GM19193 (cell line): ENCODE measurements around the gene TRABD.
A peak's percentile ranks its signal among the peaks of the same experiment; 100 is the strongest.

Experiments used
- POLR2A ChIP-seq: IDR thresholded peaks from 4 replicates; pipeline ENCODE4 v1.6.1; 2011; ENCODE audit not compliant: insufficient read depth, insufficient read length; ENCODE audit errors: extremely low read depth

TRABD gene

DNA sequence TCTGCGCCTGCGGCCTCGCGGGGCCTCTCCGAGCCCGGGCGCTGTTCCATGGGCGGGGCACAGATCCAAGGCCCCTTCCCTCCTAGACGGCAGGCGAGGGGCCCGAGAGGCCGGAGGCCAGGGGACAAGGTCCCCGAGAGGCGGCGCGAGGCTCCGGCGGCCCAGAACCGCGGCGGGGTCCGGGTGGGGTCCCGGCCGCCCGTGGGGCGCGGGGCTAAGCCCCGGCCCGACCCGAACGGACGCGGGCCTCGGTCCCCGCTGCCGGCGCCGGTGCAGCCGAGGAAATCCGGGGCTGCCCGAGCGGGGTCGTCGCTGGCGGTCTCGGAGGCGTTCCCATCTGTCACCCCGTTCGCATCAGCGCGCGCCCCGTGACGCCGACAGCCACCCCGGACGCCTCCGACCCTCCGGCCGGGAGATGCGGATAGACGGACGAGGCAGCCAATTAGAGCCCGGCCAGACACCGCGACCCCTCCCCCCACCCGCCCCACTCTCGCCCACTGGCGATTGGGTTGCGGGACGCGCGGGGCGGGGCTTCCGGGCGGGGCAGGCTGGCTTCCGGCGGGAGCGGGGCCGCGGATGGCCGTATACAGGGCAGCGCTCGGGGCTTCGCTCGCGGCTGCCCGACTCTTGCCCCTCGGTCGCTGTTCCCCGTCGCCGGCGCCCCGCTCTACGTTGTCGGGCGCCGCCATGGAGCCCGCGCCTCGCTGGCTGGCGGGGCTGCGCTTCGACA is 14.9 kb downstream of the TRABD start, which contains the start of gene SELENOO:
SELENOO (plus strand) TSS at position 551 of the 730 bp plus-strand sequence; CDS start at position 577, 26 bp downstream.
- TF ChIP-seq POLR2A, result peak; percentile 76

DNA sequence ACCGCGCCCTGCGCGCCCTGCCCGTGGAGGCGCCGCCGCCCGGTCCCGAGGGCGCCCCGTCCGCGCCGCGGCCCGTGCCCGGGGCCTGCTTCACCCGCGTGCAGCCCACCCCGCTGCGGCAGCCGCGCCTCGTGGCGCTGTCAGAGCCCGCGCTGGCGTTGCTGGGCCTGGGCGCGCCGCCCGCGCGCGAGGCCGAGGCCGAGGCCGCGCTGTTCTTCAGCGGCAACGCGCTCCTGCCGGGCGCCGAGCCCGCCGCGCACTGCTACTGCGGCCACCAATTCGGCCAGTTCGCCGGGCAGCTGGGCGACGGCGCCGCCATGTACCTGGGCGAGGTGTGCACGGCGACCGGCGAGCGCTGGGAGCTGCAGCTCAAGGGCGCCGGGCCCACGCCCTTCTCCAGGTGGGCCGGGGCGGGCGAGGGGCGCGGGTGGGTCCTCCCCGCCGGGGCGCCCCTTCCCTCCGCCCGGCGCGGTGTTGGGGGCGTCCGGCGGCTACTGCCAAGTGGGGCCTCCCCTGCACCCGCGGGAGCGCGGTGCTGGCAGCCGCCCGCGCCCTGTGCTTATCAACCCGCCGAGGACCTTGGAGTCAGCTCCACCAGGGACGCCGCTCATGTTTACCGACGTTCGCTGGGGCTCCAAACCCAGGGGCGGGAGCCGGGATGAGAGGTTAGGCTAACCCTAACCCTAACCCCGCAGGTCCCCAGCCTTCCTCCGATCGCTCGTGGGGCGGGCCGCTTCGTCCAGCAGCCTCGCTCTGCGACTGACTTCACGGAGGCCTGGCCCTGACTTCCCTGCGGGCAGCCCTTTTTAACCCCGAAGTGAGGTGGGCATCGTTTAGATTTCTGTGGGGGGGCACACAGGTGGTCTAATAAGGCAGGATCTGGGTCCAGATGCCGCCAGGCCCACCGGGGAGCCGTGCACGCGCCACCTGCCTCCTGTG is 15.7 kb downstream of the TRABD start:
- no peak for TF ChIP-seq POLR2A

DNA sequence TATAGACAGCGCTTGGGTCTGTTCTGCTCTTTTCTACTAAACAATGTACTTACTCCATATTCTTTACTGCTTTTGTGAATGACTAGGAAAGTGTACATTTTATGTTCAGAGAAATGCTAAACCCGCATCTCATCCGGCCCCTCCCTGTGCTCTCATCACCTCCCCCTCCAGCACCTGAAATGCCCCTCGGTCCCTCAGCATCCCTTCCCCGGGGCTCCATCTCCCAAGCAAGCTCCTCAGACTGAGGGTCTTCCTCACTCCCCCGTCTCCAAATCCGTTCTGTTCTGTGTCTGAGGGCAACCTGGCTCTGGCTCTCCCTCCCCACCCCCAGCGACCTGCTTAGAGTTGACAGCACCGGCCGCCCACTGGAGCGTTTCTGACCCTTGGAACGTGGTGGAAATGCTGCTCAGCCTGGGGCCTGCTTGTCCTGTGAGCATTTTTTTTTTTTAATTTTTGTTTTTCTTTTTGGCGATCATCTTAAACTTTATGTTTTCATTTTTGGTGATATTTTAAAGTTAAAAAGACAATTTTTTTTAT is 16.5 kb downstream of the TRABD start:
- TF ChIP-seq POLR2A, result no peak

DNA sequence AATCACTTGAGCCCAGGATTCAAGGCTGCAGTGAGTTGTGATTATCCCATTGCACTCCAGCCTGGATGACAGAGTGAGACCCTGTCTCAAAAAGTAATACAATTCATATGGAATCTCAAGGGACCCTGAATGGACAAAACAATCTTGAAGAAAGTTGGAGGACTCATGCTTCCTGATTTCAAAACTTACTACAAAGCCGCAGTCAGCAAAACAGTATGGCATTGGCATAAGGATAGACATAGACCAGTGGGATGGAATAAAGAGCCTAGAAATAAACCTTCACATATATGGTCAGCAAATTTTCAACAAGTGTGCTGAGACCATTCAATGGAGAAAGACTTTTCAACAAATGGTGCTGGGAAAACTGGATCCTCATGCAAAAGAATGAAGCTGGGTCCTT is 17.6 kb downstream of the TRABD start:
- TF ChIP-seq POLR2A, result no peak

DNA sequence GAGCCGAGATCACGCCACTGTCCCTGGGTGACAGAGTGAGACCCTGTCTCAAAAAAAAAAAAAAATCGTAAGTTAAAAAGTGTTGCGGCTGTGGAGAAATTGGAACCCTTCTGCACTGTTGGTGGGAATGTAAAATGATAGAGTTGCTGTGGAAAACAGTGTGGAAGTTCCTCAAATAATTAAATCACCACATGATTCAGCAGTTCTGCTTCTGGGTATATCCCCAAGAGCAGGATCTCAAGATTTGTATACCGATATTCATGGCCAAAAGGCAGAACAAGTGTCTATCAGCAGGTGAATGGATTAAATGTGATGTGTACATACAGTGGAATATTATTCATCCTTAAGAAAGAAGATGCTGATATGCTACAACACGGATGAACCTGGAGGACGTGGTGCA is 18.9 kb downstream of the TRABD start:
- no peak for TF ChIP-seq POLR2A

DNA sequence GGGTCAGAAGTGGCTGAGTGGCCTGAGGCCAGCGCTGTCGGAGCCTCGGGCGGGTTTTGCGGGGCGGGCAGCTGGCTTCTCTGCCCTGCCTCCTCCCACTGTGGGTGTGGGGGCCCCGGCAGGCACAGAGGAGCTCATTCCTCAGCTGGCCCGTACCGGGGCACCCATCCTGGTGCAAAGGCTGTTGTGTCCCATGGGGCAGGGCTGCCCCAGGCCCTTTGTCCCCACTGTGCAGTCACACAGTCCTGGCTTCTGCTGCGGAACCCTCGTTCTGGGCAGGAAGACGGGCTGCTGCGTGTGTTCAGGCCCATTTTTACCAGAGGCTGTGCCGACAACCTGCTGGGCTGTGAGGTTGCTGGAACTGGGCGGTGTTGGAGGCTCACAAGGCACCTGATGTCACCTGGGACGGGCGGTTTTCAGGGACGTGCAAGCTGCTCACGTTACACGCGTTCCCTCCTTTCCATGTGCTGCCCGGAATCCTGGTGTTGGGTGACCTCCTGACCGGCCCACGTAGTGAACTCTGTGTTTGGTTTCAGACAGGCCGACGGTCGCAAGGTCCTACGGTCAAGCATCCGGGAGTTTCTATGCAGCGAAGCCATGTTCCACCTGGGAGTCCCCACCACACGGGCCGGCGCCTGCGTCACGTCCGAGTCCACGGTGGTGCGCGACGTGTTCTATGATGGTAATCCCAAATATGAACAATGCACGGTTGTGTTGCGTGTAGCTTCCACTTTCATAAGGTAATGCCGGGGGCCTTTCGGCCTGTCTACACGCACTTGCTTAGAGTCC is 20.3 kb downstream of the TRABD start:
- TF ChIP-seq POLR2A, result no peak

DNA sequence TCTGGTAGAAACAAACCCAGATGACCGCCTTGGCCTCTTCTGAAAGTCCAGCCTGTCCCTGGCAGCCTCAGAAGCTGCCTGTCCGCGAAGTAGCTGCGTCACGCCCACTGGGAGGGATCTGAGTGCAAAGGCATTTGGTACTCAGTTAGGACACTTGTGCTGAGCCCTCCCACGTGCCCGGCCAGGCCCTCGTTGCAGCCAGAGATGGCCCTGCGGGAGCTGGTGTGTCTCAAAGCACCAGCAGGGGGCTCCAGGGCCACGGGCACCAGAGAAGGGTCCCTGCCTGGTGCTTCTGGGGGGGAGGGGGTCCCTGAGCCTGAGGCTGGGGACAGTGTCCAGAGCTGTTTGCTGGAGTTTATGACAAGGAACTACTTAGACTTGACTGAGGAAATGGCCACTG is 20.9 kb downstream of the TRABD start:
- TF ChIP-seq POLR2A, result no peak

DNA sequence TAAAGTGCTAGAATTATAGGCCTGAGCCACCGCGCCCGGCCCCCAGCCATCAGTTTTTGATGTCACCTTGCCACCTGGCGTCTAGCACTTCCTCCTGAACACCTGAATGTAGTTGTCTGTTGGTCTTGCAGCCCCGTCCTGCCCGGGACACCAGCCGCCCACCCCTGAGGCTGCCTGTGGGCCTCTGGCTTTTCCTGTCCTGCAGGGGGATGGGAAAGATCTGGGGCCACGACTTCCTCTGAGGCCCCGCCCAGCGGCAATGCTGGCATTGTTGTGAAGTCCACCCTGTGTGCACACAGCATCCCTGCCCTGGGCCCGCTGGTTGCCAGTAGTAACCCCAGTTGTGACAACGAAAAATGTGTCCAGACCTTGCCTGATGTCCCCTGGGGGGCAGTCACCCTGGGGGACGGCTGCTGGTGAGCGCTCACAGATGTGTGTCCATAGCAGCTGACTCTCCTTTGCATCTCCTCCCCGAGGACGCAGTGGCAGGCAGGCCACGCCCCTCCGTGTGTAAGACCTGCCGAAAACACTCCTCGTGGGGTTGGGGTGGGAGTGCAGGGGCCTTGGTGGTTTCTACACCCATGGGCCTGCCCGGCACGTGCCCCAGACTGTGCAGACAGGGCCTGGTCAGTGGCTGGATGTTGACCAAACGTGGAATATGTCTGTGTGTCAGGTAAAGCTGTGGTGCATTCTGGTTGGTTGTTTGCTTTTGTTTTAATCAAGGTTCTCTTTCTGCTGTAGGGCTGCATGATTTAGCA is 21.8 kb downstream of the TRABD start:
- no peak for TF ChIP-seq POLR2A

DNA sequence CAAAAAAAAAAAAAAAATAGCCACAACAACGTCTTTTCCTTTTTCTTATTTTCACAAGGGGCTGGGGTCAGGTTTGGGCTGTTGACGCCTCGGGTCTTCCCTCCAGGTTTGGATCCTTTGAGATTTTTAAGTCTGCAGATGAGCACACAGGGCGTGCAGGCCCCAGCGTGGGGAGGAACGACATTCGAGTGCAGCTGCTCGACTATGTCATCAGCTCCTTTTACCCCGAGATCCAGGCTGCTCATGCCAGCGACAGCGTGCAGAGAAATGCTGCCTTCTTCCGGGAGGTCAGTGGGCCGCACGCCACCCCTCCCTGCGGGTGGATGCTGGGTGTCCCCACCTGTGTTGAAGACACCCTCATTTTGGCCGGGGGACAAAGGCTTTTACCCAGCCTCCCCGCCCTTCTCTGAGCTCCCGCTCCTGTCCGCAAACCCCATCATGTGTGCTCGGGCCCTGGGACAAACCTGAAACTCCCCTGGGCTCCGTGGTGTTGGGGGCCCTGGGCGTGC is 22.8 kb downstream of the TRABD start:
- TF ChIP-seq POLR2A, result no peak

DNA sequence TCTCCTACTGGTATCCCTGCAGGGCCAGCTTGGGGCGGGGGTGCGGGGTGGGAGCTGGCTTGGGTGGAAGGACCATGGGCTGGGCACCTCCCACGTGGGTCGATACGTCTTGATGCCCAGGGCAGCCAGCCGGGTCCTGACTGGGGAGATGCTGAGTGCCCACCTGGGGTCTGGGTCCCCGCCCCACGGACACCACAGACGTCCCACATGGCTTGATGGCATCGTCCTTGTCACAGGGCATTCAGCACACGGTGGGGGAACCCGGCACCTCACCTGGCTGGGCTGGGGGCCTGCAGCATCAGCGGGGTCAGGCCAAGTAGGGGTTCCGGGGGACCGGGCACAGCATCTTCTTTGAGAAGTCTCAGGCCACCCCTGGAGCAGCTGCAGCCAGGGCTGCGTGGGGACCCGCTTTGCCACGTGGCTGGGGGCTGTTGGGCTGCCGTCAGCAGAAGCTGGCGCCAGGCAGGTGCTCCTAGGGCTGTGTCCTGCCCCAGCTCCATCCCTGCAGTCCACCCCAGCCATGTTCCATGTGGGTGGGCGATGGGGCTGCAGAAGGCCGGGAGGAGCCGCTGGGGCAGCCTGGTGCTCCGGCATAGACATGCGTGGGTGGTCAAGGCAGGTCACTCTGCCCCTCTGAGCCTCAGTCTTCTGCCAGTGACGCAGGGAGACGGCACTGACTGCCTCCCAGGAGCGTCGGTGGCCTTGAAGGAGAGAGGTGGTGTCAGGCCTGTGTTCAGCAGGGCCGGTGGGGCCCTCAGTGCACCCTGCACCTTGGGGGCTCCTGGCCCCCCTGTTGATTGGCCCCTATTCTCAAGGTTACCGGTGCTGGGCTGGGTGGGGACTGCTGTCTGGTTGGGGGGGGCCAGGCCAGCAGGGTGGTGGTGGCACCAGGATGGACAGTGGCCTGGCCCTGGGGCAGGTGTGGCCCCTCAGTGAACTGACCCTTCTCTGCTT is 23.5 kb downstream of the TRABD start:
- TF ChIP-seq POLR2A, result no peak

DNA sequence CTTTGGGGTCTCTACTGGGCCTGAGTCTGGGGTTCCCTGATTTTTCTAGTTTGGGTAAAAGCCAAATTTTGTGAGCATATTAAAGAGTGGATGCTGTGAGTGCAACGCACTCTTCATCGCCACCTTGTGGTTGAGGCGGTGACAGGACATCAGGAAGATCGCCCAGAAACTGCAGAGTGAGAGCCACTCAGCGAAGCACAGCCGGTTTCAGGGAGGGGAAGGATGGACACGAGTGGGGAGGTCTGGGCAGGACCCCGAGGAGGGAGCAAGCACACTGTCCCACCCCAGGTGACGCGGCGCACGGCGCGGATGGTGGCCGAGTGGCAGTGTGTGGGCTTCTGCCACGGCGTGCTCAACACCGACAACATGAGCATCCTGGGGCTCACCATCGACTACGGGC is 24.2 kb downstream of the TRABD start:
- no peak for TF ChIP-seq POLR2A

DNA sequence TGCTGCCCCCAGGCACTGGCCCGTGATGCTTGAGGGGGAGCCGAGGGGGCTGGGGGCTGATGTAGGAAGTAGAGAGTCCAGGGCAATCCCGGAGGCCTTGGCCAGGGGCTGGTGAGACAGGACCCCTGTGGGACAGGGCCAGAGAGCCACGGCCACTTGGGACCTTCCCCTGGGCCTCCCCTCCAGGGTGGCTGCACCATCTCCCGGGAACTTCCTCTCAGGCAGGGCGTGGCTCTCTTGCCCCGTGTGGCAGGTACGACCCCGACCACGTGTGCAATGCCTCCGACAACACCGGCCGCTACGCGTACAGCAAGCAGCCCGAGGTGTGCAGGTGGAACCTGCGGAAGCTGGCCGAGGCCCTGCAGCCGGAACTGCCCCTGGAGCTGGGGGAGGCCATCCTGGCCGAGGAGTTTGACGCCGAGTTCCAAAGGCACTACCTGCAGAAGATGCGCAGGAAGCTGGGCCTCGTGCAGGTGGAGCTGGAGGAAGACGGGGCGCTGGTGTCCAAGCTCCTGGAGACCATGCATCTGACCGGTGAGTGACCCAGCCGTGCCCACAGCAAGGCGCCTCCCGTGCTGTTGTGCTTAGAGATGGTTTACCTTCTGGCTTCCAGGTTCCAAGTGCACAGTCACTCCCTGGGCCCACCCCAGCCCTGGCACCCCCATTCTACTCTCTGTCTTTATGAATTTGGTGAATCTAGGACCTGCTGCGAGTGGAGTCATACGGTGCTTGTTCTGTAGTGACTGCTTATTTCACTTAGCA is 24.8 kb downstream of the TRABD start:
- TF ChIP-seq POLR2A, result no peak

DNA sequence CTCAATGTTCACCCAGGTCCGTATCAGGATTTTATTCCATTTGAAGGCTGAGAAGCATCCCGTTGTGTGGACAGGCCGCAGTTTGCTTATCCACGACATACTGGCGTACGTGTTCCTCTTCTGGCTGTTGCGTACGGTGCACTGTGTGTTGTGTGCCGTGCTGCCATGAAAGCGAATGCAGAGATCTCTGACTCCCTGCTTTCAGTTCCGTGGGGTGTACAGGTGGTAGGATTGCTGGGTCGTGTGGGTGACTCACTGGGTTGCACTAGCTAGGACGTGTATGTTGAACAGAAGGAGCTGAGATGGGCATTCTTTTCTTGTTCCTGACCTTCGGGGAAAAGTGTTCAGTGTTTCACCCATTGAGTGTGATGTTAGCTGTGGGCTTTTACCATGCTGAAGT is 25.4 kb downstream of the TRABD start:
- no peak for TF ChIP-seq POLR2A

DNA sequence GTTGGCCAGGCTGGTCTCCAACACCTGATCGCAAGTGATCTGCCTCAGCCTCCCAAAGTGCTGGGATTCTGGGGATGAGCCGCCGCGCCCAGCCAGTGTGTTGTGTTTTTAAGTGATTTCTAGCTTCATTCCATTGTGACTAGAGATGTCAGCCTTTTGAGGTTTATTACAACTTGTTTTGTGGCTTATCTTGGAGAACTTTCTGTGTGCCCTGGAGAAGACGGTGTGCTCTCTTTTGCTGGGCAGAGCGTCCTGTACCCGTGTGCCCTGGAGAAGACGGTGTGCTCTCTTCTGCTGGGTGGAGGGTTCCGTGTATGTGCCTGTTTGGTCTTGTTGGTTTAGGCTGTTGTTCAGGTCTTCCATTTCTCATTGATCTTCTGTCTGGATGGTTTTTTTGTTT is 27.6 kb downstream of the TRABD start:
- no peak for TF ChIP-seq POLR2A
